GM20431 (cell line): ENCODE results near the gene ERC1.
"Not testable (repeated sequence)": the region's sequence is repeated elsewhere in the genome, so short reads cannot be mapped to it uniquely, and the experiment has no call there.

Experiments used
- in situ Hi-C: fragments of 300-500 bp; cut with MseI, MboI; formaldehyde crosslinking; loops from one replicate; pipeline ENCODE4 v1.15.0; 2020; ENCODE audit warnings: low sequenced_read_pairs; ENCODE audit not compliant: unreplicated experiment

ERC1 gene

DNA sequence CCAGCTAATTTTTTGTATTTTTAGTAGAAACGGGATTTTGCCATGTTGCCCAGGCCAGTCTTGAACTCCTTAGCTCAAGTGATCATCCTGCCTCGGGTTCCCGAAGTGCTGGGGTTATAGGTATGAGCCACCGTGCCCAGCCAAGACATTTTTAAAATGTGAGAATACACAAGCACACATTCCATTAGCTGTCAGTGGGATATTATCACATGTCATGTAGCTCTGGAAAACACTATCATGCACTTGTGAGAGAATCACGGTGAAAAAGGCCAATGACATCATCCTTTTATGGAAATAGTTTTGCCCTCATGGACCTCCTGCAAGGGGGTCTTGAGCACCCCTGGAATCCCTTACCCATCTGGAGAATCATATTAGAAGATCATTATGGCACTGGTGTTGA, 28.3 kb downstream of the ERC1 start:
- in situ Hi-C loops: no loop called here

DNA sequence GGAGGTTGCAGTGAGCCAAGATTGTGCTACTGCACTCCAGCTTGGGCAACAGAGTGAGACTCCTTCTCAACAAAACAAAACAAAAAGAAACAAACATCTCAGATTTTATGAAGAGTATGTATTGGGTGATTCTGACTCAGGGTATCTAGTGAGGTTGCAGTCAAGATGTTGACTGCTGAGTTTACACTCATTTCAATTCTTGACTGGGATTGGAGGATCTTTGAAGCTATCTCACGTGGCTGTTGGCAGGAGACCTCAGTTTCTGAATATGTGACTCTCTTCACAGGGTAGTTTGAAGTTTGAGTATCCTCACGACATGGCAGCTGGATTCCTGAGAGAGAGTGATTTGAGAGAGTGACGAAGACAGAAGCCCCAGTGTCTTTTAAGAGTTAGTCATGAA, 29.4 kb downstream of the ERC1 start:
- in situ Hi-C loops: no loop called here

DNA sequence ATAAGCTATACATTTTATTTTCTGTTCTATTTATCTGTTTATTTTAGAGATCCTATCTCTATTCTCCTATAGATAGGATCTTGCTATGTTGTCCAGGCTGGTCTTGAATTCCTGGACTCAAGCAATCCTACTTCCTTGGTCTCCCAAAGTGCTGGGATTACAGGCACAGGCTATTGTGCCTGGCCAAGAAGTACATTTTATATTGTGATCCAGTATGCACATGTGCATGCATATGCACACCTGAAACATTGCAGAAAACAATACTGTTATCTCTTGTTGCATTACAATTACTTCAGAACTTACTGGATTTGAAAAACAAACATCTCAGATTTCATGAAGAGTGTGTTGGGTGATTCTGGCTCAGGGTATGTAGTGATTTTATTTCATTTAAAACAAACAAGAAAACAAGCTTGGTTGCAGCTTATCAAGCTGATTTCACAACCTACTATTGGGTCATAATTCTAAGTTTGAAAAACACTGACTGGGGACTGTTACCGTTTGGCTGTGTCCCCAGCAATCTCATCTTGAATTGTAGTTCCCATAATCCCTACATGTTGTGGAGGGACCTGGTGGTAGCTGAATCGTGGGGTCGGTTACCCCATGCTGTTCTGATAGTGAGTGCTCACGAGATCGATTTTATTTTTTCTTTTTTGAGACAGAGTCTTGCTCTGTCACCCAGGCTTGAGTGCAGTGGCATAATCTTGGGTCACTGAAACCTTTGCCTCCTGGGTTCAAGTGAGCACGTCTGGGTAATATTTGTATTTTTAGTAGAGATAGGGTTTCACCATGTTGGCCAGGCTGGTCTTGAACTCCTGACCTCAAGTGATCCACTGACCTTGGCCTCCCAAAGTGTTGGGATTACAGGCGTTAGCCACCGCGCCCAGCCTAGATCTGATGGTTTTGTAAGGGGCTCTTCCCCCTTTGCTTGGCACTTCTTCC, 31.3 kb downstream of the ERC1 start:
- in situ Hi-C loops: no loop called here

DNA sequence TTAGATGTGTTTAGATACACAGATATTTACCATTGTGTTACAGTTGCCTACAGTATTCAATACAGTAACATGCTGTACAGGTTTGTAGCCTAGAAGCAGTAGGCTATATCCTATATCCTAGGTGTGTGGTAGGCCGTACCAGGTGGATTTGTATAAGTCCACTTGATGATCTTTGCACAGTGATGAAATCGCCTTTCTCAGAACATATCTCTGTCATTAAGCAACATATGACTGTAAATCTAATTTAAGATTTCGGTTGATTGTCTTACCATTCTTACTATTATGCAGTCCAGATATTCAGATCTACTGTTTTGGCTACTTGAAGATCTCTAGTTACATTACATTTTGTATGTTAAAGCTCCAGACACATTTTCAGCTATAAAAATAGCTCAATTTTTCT, 39.8 kb downstream of the ERC1 start:
- in situ Hi-C loops: no loop called here

DNA sequence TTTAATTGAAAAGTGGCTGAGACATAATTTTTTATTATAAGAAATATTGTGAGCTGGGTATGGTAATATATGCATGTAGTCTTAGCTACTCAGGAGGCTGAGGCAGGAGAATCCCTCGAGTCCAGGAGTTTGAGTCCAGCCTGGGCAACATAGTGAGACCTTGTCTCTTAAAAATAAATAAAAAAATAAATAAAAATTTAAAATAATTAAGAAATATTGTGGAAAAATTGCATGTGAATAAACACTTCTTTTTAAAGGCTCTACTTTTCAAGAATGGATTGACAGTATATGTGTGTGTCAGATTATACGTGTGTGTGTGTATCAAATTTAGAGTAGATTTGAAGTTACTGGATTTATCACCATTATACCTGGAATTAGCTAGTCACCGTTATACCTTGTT, 43.2 kb downstream of the ERC1 start:
- in situ Hi-C loops: no loop called here

DNA sequence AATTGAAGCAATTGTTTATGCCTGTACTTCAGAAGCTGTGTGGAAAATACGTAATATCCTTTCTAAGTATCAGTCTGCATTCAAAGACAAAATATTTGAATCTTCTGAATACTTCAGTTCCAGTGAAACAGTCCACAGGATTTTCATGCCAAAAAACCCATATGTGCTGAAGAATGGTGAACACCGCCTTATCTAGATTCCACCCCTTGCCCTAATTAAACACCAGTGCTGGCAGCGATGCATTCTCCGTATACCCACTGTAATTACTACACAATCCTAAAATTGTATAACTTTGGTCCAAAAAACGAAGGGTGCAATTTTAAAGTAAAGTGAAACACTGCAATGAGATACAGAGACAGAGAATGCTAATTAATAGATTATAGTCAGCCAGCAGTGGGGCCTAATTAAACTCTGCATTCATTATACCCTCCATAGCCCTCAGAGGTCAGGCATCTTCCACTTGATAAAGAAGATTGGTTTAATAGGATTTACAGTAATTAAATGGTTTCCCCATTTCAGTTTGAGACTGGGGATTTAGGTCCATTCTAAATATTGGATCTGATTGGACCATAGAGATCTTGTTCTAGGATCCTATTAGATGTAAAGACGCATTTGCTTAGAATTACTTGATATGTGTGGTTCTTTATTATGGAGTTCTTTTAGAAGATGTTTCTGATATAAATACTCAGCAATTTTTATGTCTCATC, 43.9 kb downstream of the ERC1 start:
- in situ Hi-C loops: no loop called here

DNA sequence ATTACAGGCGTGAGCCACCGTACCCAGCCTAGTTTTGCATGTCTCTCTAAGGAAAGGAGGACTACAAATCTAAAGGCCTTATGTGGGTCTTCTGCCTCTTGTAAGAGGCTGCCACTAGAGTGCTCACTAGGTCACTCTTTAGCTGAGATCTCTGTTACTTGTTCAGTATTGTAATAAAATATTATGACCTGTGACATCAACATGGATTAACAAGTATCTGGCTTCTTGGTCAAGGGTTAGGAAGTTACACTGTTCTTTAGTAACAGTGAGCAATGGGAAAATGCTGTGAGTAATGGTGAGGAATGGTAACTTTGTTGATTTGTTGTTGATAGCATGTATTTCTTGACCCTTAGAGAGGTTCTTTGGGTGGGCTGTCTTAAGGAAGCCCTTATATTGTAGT, 50.5 kb downstream of the ERC1 start:
- in situ Hi-C loops: no loop called here

DNA sequence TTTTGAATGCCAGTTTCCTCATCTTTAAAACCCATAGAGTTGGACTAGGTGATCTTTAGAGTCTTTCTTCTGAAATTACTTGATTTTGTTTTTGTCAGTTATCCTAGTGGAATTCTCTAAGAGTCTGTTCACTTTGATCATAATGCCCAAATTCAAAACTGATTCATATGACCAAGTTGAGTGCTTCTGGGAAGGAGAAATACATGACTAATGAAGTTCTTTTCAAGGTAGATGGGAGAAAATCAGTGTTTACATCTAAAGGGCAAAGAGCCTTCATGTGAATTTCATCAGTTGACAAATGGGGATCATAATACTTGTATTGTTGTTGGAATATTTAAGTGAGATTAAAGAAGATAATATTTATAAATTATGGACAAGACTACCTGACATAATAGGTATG, 53.2 kb downstream of the ERC1 start:
- in situ Hi-C loops: no loop called here

DNA sequence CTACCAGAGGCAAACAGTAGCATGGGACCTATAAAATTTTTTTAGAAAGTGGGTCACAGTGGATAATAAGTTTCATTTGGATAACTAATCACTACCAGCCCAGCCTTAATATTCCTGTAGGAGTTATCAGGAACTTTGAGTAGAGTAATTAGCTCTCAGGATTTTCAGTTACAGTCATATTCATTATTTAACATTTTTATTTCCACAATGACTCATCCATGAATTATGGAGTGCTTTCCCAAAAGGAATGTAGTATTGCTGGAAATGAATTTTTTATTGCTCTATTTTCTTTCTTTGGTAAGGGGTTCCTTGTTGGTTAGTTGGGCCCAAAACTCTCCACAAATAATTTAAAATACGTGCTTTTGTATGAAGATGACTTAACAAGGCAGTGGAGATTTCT, 53.7 kb downstream of the ERC1 start:
- in situ Hi-C loops: no loop called here

DNA sequence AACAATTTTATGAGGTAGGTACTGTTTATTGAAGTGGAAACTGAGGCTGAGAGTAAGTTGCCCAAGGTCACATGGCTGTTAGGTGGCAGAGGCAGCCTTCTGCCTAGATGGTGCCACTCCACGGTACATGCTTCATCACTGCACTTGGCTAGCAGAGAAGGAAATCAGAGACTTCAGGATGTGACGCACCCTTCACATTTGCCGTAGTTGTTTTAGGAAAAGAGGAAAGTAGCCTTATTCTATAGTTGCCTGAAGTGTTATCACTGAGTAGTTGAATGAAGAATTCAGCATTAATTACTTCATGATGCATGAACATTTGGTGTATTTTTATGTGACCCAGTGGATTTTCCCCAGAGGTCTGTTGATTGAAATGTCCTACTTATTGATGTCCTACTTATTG, 55.7 kb downstream of the ERC1 start:
- in situ Hi-C loops: no loop called here

DNA sequence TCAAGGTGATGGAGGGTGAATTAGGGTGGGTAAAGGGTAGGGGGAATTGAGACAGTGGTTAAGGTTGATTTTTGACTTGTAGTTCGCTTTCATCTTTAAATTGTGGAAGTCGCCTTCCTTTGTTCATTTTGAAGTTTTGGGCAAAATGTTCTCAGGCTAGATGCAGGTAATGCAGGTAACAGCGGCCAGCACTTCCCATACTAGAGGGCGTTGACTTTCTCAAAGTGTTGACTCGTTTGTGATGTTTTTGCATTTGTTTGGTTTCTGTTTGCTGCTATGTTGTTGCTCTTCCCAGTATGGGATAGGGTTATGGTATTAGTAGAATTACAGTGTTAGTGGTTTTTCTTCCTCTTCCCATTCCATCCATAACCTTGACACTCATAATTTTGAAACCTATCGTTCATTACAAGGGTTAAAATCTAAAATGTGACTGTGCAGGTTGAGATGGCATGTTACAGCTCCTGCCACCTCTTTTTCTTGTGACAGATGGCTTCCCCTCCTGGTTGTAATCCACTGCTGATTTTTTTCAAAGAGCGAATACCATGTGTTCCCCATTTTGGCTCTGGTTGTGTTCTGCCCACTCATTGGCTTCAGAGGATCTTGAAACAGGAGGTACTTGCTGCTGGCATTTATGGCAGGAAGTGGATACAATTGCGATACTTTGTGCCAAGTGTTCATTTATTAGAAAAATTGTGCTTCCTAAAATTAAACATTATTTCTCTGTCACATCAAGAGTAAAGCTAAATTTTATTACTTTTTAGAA, 57.1 kb downstream of the ERC1 start:
- in situ Hi-C loops: no loop called here

DNA sequence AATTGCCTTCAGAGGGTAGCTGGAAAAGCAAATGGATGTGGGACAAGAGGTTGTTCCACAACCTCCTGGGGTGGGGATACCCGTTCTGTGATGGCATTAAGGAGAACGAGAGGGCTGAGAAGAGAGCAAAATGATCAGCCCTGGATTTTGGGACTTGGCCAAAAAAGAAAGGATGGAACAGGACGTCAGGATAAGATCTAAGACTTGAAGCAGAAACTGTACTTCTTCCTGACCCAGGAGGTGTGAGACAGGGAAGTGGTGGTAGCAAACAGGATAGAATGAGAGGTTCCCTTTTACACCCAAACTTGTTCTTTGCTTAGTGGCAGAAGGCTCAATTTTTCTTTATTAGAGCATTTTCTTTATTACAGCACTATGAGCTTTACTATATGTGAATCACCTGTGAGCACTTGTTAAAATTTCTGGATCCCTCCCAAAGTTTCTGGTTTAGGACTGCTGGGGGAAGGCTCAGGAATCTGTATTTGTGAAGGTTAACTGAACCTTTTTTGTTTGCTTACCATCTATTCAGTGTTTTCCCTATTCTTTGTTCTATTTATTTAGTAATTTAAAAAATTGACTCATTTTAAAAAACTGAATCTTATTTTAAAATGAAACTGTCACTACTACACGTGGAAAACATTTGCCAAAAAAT, 59.2 kb downstream of the ERC1 start:
- in situ Hi-C loops: no loop called here

DNA sequence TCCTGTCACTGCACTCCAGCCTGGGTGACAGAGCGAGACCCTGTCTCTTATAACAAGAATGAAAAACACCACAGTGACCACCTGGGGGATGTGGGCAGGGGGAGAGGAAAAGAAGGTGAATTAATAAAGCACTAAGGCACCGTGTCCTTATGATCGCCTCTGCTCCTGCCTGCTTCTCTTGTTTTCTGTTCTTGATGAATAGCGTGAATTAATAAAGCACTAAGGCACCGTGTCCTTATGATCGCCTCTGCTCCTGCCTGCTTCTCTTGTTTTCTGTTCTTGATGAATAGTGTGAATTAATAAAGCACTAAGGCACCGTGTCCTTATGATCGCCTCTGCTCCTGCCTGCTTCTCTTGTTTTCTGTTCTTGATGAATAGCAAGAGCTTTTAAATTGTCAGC, 60.6 kb downstream of the ERC1 start:
- in situ Hi-C loops: not testable (repeated sequence)

DNA sequence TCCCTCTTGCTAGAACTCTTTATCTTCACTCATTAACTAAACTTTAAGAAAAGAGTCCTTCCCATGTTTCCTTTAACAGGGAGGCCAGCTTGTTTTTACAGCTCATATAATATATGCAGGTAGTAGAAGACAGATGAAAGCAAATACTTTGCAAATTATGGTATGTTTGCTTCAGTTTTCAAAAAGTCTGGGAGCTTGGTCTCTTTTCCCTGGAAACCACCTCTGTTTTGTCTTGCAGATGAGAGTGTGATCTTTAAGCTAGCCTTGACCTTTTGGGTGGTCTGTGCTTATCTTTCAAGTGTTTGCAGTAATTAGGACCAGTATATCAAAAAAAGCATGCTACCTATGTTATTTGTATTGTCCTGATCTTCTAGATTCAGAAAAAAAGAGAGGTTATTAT, 62.7 kb downstream of the ERC1 start:
- in situ Hi-C loops: no loop called here

DNA sequence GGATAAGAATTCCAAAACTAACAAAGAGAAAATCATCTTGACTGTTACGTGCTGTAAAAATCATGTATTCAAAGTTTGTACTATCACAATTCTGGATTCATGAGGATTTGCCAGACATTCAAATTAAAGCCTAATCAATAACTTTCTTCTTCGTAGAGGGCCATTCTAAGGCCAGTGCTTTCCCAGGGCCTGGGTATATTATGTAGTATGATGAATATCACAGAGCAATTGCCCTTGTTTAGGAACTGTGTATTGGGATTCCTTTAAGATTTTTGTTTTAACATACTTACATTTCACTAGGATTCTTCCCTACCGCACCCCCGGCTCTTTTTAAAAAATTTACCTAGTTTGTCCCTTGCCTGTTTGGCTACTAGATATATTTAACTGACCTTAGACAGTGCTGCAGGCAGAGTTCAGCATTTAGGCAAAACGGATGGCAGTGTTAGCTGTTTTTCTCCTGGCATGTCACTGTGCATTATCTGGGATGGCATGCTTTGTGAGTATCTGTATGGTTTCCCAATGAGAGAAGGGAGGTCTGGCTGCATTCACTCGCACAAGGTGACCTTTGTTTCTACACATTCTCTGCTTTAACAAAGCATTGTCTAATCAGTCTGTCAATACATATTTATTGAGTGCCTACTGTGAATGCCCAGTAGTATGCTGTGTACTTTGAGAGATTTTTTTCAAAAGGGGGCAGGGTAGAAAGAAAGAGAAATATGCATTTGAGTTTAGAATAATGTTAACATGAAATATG, 63.3 kb downstream of the ERC1 start:
- in situ Hi-C loops: no loop called here

DNA sequence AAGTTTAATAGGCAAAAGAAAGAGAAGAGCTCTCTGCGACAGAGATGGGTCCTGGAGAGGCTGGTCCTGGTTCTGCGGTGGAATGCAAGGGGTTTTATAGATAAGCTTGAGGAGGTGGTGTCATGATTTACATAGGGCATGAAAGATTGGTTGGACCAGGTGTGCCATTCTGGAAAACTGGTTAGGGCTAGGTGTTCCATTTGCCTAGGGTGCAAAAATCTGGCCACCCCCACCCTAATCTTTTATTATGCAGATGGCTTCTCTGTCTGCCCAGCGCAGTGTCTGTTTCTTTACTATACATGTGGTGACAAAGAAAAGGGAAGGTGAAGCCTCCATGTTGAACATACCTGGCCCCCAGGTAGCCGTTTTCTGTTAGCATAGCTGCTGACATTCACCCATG, 65.4 kb downstream of the ERC1 start:
- in situ Hi-C loops: no loop called here

DNA sequence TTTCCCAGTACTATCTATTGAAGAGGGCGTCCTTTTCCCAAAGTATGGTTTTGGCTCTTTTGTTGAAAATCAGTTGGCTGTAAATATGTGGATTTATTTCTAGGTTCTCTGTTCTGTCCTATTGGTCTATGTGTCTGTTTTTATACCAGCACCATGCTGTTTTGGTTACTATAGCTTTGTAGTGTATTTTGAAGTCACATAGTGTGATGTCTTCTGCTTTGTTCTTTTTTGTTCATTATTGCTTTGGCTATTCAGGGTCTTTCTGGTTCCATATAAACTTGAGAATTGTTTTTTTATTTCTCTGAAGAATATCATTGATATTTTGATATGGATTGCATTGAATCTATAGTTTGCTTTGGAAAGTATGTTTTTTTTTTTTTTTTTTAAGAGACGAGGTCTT, 67.4 kb downstream of the ERC1 start:
- in situ Hi-C loops: no loop called here

DNA sequence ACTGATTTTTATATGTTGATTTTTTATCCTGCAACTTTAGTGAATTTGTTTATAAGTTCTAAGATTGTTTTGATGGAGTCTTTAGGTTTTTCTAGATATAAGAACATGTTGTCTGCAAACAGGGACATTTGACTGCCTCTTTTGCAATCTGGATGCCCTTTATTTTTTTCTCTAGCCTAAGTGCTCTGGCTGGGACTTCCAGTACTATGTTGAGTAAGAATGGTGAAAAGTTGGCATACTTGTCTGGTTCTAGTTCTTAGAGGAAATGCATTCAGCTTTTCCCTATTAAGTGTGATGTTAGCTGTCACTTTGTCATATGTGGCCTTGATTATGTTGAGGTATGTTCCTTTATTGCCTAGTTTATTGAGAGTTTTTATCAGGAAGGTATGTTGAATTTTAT, 68.1 kb downstream of the ERC1 start:
- in situ Hi-C loops: no loop called here

DNA sequence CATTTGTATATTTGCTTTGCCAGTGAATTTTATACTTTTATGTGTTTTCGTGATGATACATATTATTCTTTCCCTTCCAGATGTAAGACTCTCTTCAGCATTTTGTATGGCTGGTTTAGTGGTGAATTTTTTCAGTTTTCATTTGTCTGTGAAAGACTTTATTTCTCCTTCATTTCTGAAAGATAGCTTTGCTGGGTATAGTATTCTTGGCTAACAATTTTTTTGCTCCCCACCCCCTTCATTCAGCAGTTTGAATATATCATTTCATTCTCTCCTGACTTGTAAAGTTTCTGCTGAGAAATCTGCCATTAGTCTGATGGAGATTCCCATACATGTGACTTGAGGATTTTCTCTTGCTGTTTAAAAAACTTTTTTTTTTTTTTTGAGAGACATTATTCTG, 72.8 kb downstream of the ERC1 start:
- in situ Hi-C loops: no loop called here

DNA sequence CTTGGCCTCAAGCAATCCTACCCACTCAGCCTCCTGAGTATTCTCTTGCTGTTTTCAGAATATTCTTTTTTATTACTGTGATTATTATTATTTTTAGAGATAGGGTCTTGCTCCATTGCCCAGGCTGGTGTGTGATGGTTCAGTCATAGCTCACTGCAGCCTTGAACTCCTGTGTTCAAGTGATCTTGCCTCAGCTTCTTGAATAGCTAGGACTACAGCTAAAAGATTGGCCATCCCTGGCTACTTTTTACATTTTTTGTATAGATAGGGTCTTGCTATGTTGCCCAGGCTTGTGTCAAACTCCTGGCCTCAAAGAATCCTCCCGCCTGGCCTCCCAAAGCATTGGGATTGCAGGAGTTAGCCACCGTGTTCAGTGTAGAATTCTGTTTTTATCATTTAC, 73.3 kb downstream of the ERC1 start:
- in situ Hi-C loops: no loop called here
